ENCODE measurements around the gene TRMT10B.

DNA sequence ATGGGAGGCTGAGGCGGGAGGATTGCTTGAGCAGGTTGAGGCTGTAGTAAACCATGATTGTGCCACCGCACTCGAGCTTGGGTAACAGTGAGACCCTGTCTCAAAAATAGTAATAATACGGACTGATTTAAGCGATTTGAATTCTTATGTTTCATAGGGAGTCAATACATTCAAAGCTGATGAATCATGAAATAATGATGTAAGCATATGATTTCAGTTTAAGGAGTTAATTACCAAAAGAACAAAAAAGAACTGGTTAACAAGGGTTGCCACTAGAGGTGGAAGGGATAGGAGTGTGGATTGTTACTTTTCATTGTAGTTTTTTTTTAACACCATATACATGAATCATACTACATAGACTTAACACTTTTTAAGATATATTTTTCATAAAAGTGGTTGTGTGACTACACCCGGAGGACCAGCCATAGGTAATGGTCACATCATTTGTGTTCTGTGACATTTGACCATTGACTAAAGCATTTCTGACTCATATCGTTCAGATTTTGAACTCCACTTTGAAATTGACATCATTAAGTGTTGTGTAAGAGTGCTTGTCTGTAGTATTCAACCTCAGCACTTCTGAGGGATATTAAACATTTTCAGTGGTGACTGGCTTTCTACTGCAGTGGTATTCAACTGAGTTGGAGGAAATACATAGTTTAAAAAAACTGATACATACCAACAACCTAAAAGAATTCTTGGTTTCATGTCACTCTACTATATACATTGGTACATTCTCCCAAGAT lies 7.0 kb downstream of the TRMT10B start:
- TF ChIP-seq, protein P1, sequence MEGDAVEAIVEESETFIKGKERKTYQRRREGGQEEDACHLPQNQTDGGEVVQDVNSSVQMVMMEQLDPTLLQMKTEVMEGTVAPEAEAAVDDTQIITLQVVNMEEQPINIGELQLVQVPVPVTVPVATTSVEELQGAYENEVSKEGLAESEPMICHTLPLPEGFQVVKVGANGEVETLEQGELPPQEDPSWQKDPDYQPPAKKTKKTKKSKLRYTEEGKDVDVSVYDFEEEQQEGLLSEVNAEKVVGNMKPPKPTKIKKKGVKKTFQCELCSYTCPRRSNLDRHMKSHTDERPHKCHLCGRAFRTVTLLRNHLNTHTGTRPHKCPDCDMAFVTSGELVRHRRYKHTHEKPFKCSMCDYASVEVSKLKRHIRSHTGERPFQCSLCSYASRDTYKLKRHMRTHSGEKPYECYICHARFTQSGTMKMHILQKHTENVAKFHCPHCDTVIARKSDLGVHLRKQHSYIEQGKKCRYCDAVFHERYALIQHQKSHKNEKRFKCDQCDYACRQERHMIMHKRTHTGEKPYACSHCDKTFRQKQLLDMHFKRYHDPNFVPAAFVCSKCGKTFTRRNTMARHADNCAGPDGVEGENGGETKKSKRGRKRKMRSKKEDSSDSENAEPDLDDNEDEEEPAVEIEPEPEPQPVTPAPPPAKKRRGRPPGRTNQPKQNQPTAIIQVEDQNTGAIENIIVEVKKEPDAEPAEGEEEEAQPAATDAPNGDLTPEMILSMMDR (IDR thresholded peaks at IDR 0.05 in 4 of 5, conservative IDR thresholded peaks at IDR 0.05 in 1 of 5) = no peak
- no peak for TF ChIP-seq POLR2A (IDR thresholded peaks at IDR 0.05)
